Measurements from ENCODE around the gene VTA1. TPM values are rescaled to one million over a fixed set of nuclear protein-coding genes. Genes with fewer than 3 reads are reported as not detected.
"Not testable (repeated sequence)": the region's sequence is repeated elsewhere in the genome, so short reads cannot be mapped to it uniquely, and the experiment has no call there.

The VTA1 gene
- total and polyA plus RNA-seq, 7 experiments from 2014 or later: 13.6 to 97.2 (median 37.2) TPM

DNA sequence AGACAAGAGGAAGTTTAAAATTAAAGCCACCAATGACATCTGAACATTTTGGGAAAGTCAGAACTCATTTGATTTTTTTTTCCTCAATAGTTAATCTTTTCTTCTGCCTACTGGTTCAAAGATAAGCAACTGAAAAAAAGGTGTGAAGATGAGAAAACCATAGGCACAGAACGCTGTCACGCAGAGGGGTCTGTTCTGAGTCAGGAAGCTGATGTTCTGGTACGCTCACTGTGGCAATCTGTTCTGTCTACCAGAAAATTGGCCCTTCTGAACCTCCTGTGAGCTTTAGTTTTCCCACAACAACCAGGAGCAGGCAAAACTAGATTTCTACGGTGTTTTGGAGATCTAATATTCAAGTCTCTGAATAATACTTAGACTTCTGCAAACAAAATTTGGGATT, 78.1 kb downstream of the VTA1 start:
- H3K4me1 Mint-ChIP-seq: no peaks in the 10 kb centered on the region
- peaks cover 0 to 25% (median 7%) of the 10 kb centered on the region in 11 donors for H3K9me3 Mint-ChIP-seq
- no peak overlapping the region for H3K4me3 ChIP-seq (ENCODE audit: low read length)
- no peak overlapping the region for H3K27ac Mint-ChIP-seq
- H3K4me3 Mint-ChIP-seq: no peak overlapping the region
- H3K27ac ChIP-seq (ENCODE audit: low read depth, low read length): no peak overlapping the region
- ChIA-PET CTCF (no interaction called here), POLR2A (no interaction called here)
- H3K27me3 Mint-ChIP-seq: peaks cover 0 to 2% (median 0%) of the 10 kb centered on the region in 5 donors
- ATAC-seq: no peak
- no peaks in the 10 kb centered on the region for H3K9me3 ChIP-seq (ENCODE audit: control insufficient read depth in 2 of 3, low read length in 3 of 3)
- H3K4me1 ChIP-seq (ENCODE audit: control insufficient read depth in 2 of 2, insufficient read depth in 2 of 2, low read length in 2 of 2): no peaks in the 10 kb centered on the region
- H3K27me3 ChIP-seq (ENCODE audit: control insufficient read depth in 2 of 2, insufficient read depth in 2 of 2, low read length in 2 of 2): no peaks in the 10 kb centered on the region
- H3K36me3 Mint-ChIP-seq: peaks cover 0 to 6% (median 2%) of the 10 kb centered on the region in 5 donors
- no peak for DNase-seq
- H3K36me3 ChIP-seq (ENCODE audit: control insufficient read depth in 2 of 3, insufficient read depth in 3 of 3, low read length in 3 of 3): no peaks in the 10 kb centered on the region
- intact Hi-C loops (cut with micrococcal nuclease): no loop called here

DNA sequence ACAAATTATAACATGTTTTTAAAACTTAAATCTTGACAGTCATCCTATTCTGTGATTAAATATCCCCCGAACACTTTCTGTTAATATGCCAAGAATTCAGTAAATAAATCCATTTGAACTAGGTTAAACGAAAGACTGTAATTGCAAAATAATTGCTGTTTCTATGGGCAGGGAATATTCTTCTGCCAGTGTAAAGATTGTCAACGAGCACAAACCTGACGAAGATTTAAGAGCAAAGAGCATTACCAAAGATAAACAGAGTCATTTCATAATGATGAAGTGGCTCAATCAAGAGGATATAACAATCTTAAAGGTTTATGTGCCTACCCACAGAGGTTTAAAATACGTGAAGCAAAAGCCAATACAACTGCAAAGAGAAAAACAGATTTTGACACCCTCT, 78.5 kb downstream of the VTA1 start:
- no peaks in the 10 kb centered on the region for H3K36me3 ChIP-seq (ENCODE audit: control insufficient read depth in 2 of 3, insufficient read depth in 3 of 3, low read length in 3 of 3)
- CTCF ChIA-PET: no interaction called here
- DNase-seq: no peak
- H3K4me1 Mint-ChIP-seq: no peaks in the 10 kb centered on the region
- H3K9me3 Mint-ChIP-seq: peaks cover 0 to 26% (median 7%) of the 10 kb centered on the region in 11 donors
- peaks cover 0 to 2% (median 0%) of the 10 kb centered on the region in 5 donors for H3K27me3 Mint-ChIP-seq
- H3K4me1 ChIP-seq (ENCODE audit: control insufficient read depth in 2 of 2, insufficient read depth in 2 of 2, low read length in 2 of 2): no peaks in the 10 kb centered on the region
- no peak overlapping the region for H3K4me3 Mint-ChIP-seq
- no peaks in the 10 kb centered on the region for H3K27me3 ChIP-seq (ENCODE audit: control insufficient read depth in 2 of 2, insufficient read depth in 2 of 2, low read length in 2 of 2)
- no peaks in the 10 kb centered on the region for H3K9me3 ChIP-seq (ENCODE audit: control insufficient read depth in 2 of 3, low read length in 3 of 3)
- no peak overlapping the region for H3K4me3 ChIP-seq (ENCODE audit: low read length)
- intact Hi-C loops (cut with micrococcal nuclease): no loop called here
- POLR2A ChIA-PET: no interaction called here
- H3K27ac Mint-ChIP-seq: no peak overlapping the region
- no peak for ATAC-seq
- no peak overlapping the region for H3K27ac ChIP-seq (ENCODE audit: low read depth, low read length)
- peaks cover 0 to 5% (median 2%) of the 10 kb centered on the region in 5 donors for H3K36me3 Mint-ChIP-seq

DNA sequence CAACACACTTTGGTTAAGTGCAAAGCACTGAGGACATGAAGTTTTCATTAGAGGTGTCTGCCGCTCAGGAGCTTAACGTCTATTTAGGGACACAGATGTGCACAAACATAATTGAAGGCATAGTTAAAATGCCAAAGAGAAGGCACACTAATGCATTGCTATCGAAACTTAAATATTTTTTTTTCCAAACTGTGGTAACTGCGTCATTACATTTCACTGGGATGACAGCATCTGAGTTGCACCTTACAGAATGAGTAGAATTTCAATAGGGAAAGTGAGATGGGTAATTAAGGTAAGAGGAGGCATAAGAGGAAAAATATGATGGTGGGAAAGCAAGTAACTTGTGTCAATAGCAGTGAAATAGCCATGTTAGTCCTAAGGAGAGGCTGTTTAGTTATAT, 79.7 kb downstream of the VTA1 start:
- Histone ChIP-seq H3K4me1 (ENCODE audit: control insufficient read depth in 2 of 2, insufficient read depth in 2 of 2, low read length in 2 of 2) (no peaks in the 10 kb centered on the region), H3K36me3 (ENCODE audit: control insufficient read depth in 2 of 3, insufficient read depth in 3 of 3, low read length in 3 of 3) (no peaks in the 10 kb centered on the region), H3K27ac (ENCODE audit: low read depth, low read length) (no peak overlapping the region), H3K9me3 (ENCODE audit: control insufficient read depth in 2 of 3, low read length in 3 of 3) (no peaks in the 10 kb centered on the region), H3K4me3 (ENCODE audit: low read length) (no peak overlapping the region), H3K27me3 (ENCODE audit: control insufficient read depth in 2 of 2, insufficient read depth in 2 of 2, low read length in 2 of 2) (no peaks in the 10 kb centered on the region)
- Mint-ChIP-seq H3K27ac (no peak overlapping the region), H3K36me3 (peaks cover 0 to 3% (median 0%) of the 10 kb centered on the region in 5 donors), H3K9me3 (peaks cover 0 to 26% (median 11%) of the 10 kb centered on the region in 11 donors), H3K4me3 (no peak overlapping the region), H3K4me1 (peaks cover 0 to 3% (median 0%) of the 10 kb centered on the region in 7 donors), H3K27me3 (peaks cover 0 to 2% (median 0%) of the 10 kb centered on the region in 5 donors)
- ChIA-PET CTCF (no interaction called here), POLR2A (interaction anchor here (0.7 kb wide), 1 partner anchor 68 kb away, joined by 3 read pairs; no protein-coding TSS in a partner anchor)
- intact Hi-C loops (cut with micrococcal nuclease): no loop called here
- DNase-seq (no peak), ATAC-seq (no peak)

GRCh38 chr6:142229518-142230270, 82.6 kb downstream of the VTA1 start:
- H3K36me3 Mint-ChIP-seq; H3K9me3 ChIP-seq (ENCODE audit: control insufficient read depth in 2 of 3, low read length in 3 of 3); H3K27ac Mint-ChIP-seq; H3K27me3 Mint-ChIP-seq; H3K4me3 Mint-ChIP-seq; POLR2A ChIA-PET; H3K4me3 ChIP-seq (ENCODE audit: low read length); H3K27ac ChIP-seq (ENCODE audit: low read depth, low read length); CTCF ChIA-PET; H3K36me3 ChIP-seq (ENCODE audit: control insufficient read depth in 2 of 3, insufficient read depth in 3 of 3, low read length in 3 of 3); H3K4me1 ChIP-seq (ENCODE audit: control insufficient read depth in 2 of 2, insufficient read depth in 2 of 2, low read length in 2 of 2); DNase-seq; H3K27me3 ChIP-seq (ENCODE audit: control insufficient read depth in 2 of 2, insufficient read depth in 2 of 2, low read length in 2 of 2); ATAC-seq: not testable (repeated sequence)
- Mint-ChIP-seq H3K4me1 (peaks cover 0 to 20% (median 15%) of the 10 kb centered on the region in 7 donors), H3K9me3 (peaks cover 0 to 26% (median 11%) of the 10 kb centered on the region in 11 donors)
- intact Hi-C loops (cut with micrococcal nuclease): loop anchor here in 1 of 2 donors (5.0 kb wide), 1 partner anchor 243 kb away; no protein-coding TSS in a partner anchor

DNA sequence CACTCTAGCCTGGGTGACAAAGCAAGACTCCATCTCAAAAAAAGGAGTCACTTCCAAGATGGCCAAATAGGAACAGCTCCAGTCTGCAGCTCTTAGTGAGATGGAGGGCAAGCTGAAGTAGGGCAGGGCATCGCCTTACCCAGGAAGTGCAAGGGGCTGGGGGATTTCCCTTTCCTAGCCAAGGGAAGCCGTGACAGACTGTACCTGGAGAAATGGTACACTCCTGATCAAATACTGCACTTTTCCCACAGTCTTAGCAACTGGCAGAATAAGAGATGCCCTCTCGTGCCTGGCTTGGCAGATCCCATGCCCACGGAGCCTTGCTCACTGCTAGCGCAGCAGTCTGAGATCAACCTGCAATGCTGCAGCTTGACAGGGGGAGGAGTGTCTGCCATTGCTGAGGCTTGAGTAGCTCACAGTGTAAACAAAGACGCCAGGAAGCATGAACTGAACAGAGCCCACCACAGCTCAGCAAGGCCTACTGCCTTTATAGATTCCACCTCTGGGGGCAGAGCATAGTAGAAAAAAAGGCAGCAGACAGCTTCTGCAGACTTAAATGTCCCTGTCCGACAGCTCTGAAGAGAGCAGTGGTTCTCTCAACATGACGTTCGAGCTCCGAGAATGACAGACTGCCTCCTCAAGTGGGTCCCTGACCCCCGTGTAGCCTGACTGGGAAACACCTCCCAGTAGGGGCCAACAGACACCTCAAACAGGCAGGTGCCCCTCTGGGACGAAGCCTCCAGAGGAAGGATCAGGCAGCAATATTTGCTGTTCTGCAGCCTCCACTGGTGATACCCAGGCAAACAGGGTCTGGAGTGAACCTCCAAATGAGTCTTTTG, 85.4 kb downstream of the VTA1 start:
- peaks cover 0 to 20% (median 15%) of the 10 kb centered on the region in 7 donors for H3K4me1 Mint-ChIP-seq
- peak overlapping the region in 7 of 9 donors; percentile 6 to 67 (median 52) for H3K27ac Mint-ChIP-seq
- not testable (repeated sequence) for H3K36me3 Mint-ChIP-seq; H3K9me3 ChIP-seq (ENCODE audit: control insufficient read depth in 2 of 3, low read length in 3 of 3); H3K4me1 ChIP-seq (ENCODE audit: control insufficient read depth in 2 of 2, insufficient read depth in 2 of 2, low read length in 2 of 2); H3K27me3 Mint-ChIP-seq; H3K27me3 ChIP-seq (ENCODE audit: control insufficient read depth in 2 of 2, insufficient read depth in 2 of 2, low read length in 2 of 2); H3K27ac ChIP-seq (ENCODE audit: low read depth, low read length); H3K4me3 ChIP-seq (ENCODE audit: low read length); H3K36me3 ChIP-seq (ENCODE audit: control insufficient read depth in 2 of 3, insufficient read depth in 3 of 3, low read length in 3 of 3)
- ChIA-PET CTCF (interaction anchor here (0.9 to 2.3 kb wide), 5 partner anchors 99 to 1266 kb away, joined by 3 to 7 read pairs (median 4); no protein-coding TSS in a partner anchor), POLR2A (interaction anchor here (1.2 kb wide), 1 partner anchor 11 kb away, joined by 8 read pairs; no protein-coding TSS in a partner anchor)
- DNase-seq (peak in 8 of 9 donors; percentile 9 to 76 (median 66)), ATAC-seq (peak; percentile 81)
- intact Hi-C loops (cut with micrococcal nuclease): loop anchor here in 1 of 2 donors (1.0 to 5.0 kb wide), 2 partner anchors 156 to 240 kb away; no protein-coding TSS in a partner anchor
- peak overlapping the region; percentile 9 to 79 (median 72) for H3K4me3 Mint-ChIP-seq
- peaks cover 0 to 18% (median 7%) of the 10 kb centered on the region in 11 donors for H3K9me3 Mint-ChIP-seq

DNA sequence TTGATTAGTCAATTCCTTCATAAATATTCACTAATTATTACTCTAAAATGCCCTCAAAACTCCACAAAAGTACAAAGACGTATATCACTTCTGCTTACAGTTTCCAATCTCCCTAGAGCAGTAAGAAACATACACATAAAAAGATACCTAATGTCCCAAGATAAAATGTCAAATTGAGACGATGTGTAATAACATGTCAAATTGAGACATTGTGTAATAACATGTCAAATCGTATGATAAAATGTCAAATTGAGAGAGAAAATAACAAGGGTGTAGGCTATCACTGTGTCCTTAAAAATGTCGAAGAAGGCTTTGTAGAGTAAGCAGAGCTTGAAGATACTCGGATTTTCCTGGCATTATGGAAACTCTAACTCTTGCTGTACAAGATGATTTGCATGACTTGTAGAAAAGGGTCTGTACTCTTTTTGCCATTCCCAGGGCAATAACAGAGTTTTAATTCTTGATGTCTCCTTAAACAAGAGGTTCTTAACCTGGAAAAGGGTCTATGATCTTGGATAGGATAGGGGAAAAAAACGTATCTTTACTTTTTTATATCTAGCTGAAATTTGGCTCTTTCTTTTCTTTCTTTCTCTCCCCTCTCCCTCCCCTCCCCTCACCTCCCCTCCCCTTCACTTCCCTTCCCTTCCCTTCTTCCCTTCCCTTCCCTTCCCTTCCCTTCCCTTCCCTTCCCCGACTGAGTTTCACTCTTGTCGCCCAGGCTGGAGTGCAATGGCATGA, 87.1 kb downstream of the VTA1 start:
- CTCF ChIA-PET: no interaction called here
- intact Hi-C loops (cut with micrococcal nuclease): loop anchor here in 1 of 2 donors (5.0 kb wide), 1 partner anchor 238 kb away; no protein-coding TSS in a partner anchor

More for the DNA sequence above, 87.1 kb downstream of the VTA1 start:
- no peak overlapping the region for H3K4me3 Mint-ChIP-seq
- Histone ChIP-seq H3K36me3 (ENCODE audit: control insufficient read depth in 2 of 3, insufficient read depth in 3 of 3, low read length in 3 of 3) (no peaks in the 10 kb centered on the region), H3K9me3 (ENCODE audit: control insufficient read depth in 2 of 3, low read length in 3 of 3) (no peaks in the 10 kb centered on the region), H3K27ac (ENCODE audit: low read depth, low read length) (no peak overlapping the region), H3K4me3 (ENCODE audit: low read length) (no peak overlapping the region), H3K27me3 (ENCODE audit: control insufficient read depth in 2 of 2, insufficient read depth in 2 of 2, low read length in 2 of 2) (no peaks in the 10 kb centered on the region), H3K4me1 (ENCODE audit: control insufficient read depth in 2 of 2, insufficient read depth in 2 of 2, low read length in 2 of 2) (no peaks in the 10 kb centered on the region)
- no peaks in the 10 kb centered on the region for H3K36me3 Mint-ChIP-seq
- POLR2A ChIA-PET: no interaction called here
- H3K27ac Mint-ChIP-seq: no peak overlapping the region
- ATAC-seq (no peak), DNase-seq (no peak)
- H3K4me1 Mint-ChIP-seq: peaks cover 0 to 20% (median 15%) of the 10 kb centered on the region in 7 donors
- H3K9me3 Mint-ChIP-seq: peaks cover 0 to 11% (median 3%) of the 10 kb centered on the region in 11 donors
- H3K27me3 Mint-ChIP-seq: peaks cover 0 to 5% (median 0%) of the 10 kb centered on the region in 5 donors
